SK-N-SH (cell line): Measurements from ENCODE around the gene LIN9.

ENCODE experiments used
- EP300 ChIP-seq, 2 experiments: IDR thresholded peaks; 2 replicates each; pipeline versions ENCODE4 v1.4.0 to v1.6.1; 2012; ENCODE audit warnings: borderline replicate concordance in 1 of 2, low read depth in 1 of 2, low read length in 1 of 2
- TF ChIP-seq, protein P1 (sequence below): fragments of 200-600 bp; sonication (generic); IDR thresholded peaks from 2 replicates; pipeline ENCODE4 v1.6.1; 2017; ENCODE audit warnings: antibody characterized with exemption, mild to moderate bottlenecking, moderate library complexity

DNA sequence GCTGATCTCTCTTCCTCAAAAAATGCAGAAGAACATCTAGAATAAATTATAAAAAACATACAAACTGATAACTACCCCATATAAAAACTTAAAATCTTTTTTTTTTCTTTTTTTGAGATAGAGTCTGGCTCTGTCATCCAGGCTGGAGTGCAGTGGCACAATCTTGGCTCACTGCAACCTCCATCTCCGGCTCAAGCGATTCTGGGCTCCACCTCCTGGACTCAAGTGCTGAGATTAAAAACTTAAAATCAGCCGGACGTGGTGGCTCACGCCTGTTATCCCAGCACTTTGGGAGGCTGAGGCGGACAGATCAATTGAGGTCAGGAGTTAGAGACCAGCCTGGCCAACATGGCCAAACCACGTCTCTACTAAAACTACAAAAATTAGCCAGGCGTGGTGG lies 31.1 kb downstream of the LIN9 start:
- TF ChIP-seq, protein P1, sequence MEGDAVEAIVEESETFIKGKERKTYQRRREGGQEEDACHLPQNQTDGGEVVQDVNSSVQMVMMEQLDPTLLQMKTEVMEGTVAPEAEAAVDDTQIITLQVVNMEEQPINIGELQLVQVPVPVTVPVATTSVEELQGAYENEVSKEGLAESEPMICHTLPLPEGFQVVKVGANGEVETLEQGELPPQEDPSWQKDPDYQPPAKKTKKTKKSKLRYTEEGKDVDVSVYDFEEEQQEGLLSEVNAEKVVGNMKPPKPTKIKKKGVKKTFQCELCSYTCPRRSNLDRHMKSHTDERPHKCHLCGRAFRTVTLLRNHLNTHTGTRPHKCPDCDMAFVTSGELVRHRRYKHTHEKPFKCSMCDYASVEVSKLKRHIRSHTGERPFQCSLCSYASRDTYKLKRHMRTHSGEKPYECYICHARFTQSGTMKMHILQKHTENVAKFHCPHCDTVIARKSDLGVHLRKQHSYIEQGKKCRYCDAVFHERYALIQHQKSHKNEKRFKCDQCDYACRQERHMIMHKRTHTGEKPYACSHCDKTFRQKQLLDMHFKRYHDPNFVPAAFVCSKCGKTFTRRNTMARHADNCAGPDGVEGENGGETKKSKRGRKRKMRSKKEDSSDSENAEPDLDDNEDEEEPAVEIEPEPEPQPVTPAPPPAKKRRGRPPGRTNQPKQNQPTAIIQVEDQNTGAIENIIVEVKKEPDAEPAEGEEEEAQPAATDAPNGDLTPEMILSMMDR, result no peak
- TF ChIP-seq EP300 (IDR thresholded peaks at IDR 0.05; ENCODE audit: borderline replicate concordance in 1 of 2, low read depth in 1 of 2, low read length in 1 of 2), result no peak
